ENCODE measurements around the gene DNAH10.

DNAH10 gene

DNA sequence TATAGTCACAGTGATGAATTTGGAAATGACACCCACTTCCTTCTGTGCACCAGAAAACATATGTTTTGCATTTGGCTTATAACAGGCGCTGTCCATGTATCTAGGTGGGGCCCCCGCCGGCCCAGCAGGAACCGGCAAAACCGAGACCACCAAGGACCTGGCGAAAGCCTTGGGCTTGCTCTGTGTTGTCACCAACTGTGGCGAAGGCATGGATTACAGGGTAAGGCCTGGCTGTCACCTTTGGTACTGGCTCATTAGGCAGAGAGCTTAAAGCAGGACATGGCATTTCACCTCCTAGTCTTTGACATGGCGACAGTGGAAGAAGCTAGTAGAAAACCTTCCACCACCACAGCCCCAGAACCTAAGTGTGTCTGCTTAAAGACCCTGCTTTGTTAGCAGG lies 85.8 kb downstream of the DNAH10 start:
- DNase-seq = no peak

DNA sequence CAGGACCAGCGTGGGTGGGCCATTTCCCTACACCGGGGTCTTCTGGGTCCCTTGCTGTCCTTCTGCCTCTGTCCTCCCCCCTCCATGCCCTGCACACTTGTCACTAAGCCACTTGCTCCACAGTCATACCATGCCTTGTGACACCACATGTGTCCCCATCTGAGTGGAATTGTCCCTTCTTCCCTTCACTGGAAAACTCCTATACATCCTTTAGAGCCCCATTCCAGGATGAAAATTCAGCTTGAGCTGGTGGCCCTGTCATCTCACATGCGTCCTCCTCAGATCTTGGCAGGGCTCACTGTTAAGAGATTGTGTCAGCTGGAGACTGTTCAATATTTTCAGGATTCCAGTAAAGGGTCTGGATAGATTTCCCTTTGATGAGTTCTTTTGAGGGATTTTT lies 87.4 kb downstream of the DNAH10 start:
- DNase-seq = no peak

DNA sequence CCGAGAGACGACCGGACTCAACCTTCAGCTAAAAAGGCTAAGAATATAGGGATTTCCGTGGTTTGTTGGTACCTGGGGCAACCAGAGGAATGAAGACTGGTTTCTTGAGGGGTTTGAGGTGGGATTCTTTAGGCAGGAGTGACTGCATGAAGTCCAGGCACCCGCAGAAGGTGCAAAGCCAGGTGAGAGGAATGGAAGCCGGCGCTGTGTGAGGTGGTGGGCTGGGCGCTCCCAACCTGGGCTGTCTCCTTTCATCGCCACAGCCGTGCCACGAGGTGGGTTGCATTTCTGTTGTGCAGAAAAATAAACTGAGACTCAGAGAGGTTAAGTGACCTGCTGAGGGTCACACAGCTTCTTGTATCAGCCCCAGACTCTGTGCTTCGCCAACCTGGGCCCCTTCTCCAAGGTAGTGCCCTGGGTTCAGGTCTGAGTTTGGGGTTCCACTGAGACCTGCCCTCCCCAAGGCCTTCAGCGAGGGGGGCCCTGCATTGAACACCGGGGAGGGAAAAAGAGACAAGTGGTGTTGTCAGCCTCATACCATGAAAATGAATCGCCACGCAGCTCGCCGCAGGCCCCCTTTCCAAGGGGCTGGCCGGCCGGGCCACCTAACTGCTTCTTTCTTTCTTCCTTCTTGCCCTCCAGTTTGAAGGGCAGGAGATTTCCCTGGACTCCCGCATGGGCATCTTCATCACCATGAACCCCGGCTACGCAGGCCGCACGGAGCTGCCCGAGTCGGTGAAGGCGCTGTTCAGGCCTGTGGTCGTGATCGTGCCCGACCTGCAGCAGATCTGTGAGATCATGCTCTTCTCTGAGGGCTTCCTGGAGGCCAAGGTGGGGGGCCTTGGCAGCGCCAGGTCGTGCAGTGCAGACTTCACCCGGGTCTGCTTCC lies 88.4 kb downstream of the DNAH10 start:
- DNase-seq = no peak

DNA sequence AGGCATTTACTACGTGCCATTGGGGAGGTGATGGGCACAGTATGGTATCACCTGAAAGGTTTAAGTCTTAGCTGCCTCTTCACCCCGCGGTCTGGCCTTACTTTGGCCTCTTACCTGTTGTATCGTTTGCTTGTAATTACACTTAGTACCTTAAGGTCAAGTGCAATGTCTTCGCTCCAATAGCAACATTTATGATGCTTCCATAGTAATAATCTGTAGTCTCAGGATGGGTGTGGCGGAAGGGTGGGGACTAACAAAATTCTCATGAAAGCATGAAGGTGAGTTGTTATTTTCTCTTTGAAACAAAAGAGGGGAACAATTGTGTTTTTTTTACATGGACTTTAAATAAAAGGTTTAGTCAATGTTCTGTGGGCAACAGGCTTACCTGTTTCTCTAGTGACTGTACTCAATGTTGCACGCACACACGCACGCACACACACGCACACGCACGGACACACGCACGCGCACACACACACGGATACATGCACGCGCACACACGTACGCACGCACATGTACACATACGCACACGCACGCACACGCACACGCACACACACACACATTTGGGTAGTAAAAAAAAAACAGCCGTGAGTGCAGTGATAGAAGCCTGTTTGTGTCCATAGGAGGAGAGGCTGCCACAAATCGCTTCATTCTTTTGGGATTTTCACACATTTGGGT lies 91.4 kb downstream of the DNAH10 start:
- DNase-seq = no peak

DNA sequence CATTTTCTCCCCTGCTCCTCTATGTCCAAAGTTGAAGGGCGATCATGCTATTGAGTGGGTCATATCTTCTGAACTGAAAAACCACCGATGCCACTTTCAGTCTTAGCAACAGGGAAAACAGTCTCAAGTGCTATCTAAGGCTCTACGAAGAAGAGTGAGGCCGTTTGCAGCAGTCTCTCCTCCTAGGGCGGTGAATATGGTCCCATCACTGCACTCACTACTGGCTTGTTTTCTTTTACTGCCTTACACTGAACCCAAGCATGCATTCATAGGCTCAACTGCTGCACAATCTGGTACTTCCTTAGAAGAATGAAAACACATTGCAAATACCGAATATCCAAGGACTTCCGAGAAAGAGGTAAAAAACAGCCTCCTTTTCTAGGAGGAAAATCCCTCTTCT lies 92.1 kb downstream of the DNAH10 start:
- DNase-seq = no peak

DNA sequence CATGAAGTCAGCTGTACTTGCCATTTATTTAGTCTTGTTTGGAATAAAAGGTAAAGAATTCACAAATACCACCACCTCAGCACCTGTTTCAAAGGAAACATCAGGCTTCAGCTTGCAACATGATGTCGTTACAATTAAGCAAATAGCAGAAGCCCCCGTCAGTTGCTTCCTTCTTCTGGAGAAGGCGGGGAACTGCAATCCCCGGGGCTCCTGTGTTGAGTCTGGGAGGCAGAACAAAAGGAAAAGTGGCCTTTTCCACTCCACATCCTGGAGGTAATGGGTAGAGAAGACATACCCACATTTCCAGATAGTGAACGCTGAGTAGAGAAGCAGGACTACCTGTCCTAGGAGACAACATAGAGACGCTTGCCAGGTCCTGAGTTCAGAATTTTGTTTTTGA lies 92.8 kb downstream of the DNAH10 start:
- DNase-seq = no peak

DNA sequence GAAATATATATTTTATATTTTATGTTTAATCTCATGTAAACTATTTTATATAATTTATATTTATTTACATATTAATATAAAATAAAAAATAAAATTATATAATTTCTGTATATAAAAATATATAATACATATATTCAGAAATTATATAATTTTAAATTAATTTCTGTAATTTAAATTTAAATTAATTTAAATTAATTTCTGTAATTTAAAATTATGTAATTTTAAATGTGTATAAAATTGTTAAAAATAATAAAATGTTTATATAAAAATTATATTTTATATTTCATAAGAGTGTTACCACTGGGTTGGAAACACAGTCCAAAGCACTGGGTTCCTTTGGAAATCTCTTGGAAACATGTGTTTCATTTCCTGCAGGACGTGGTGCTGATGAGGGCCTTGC lies 94.6 kb downstream of the DNAH10 start:
- no peak for DNase-seq

DNA sequence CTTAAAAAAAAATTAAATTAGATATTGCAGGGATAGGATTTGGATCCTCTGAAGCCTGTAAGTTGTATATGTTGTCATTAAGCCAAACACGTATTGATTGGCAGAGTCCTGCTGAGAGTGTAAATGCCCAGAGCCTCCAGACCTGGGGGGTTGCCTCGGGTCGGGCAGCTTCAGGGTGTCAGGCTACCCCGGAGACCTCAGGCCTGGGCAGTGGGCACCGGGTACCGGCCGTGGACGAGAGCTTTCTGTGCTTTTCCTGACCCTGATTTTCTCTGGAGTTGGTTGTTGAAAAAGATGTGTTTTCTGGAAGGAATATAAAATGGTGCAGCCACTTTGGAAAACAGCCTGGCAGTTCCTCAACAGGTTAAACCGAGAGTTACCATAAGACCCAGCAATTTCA lies 96.1 kb downstream of the DNAH10 start:
- no peak for DNase-seq

DNA sequence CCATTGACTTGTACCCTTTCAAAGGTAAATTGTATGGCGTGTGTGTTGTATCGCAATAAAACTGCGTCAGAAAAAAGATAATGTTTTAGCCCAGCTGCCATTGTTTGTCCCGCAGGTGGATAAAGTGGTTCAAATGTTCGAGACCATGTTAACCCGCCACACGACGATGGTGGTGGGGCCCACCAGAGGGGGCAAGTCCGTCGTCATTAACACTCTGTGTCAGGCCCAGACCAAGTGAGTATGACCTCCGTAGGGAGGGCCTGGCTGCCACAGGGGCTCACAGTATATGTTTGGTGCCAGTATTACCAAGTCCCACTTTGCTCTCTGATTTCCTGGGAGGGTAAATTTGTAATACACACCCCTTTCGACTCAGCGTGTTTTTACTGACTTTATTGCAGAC lies 96.9 kb downstream of the DNAH10 start:
- DNase-seq = no peak

DNA sequence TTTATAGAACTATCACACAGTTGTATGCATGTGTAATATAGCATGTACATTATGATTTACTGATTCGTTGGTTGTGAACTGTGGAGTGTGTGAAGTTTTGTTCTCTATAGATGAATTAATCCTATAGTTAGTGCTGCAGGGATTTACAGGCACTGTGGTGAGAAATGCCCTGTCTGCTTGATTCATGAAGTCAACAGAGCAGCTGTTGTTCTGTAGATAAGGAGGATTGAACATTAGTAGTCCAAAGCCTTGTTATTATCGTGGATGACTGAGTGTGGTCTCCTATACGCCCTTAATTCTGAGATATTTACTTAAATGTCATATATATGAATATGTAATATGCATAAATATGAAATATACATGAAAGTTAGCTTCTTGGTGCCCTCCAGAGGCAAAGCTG lies 98.3 kb downstream of the DNAH10 start:
- no peak for DNase-seq

DNA sequence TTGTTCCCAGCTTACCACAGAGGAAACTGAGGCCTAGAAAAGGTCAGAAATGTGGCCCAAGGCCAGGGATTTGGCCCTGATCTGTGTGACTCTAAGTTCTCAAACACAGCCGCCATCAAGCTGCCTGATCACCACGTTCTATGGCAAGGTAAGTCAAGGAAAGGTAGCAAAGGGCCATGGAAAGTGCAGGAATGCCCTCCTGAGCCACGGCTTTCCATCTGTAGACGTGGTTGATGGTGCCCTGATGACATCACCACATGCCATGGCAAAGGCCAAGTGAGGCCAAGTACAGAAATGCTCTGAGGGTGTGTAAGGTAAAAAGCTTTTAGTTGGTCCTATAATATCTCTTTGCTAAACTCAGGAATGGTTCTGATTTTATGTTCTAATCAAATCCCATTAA lies 99.3 kb downstream of the DNAH10 start:
- no peak for DNase-seq

DNA sequence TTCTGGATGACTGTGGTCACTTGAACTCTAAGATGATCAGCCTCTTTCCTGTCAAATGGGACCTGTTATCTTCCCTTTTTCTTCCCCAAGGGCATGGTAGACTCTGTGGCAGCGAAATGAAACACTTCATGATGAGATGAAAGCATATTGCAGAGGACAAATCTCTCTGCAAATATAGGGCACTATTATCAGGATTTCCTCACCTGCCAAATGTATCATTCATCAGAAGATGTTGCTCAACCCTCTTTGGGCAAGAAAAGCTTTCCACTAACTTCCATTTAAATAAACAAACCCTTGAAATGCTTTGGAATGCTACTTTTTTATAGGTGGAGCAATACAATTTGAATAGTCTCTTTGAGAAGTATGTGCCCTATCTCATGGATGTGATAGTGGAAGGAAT lies 105.0 kb downstream of the DNAH10 start:
- DNase-seq = no peak

DNA sequence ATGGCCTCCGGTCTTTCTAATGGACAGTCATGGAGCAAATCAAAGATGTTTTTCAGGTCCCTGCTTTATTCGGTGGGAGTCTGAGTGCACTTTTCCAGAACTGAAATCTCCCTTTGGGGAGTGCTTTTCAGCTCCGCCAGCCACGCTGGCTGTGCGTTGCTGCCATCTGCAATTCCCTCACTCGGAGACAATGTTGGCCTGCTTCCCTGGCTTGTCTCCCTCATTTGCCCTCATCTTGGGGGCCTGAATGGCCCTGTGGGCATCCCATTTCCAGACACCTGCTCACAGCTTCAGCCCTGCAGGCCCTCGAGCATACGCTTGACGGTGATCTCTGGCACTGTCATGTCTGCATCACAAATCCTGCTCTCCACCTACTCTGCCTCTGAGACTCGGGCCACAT lies 106.7 kb downstream of the DNAH10 start:
- no peak for DNase-seq

DNA sequence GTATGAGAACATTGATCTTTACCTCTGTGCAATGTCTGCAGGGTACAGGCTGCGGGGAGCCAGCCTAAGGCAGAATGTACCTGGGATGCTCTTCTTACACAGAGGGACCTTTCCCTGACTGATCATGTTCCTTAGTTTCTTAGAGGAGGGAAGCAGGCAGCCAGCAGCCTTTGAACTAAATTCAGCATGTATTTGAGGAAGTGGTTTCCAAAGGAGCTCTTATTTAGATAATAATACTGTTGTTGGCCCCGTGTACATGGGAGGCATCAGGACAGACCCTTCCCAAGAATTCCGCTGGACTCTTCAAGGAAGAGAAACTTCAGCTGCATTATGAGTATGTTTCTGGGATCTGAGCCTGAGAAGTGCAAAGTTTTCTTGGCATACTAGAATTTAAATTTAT lies 111.7 kb downstream of the DNAH10 start:
- no peak for DNase-seq

DNA sequence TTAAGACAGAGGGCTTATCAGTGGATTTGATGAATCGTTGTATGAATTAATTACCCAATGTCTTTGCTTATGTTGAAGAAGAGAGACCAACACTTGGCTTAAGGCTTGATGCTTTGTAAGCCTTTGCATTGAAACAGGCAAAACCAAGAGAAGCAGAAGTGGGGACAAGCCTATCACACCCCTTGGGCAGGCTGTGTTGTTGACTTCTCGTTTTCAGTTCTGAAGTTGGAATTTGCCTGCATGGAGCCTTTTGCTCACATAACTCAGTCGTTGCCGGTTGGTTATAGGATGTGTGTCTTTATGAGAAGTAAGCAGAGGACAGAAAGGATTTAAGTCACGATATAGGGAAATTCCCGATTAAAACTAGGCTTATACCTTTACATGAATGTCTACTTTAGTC lies 115.9 kb downstream of the DNAH10 start:
- DNase-seq = no peak

DNA sequence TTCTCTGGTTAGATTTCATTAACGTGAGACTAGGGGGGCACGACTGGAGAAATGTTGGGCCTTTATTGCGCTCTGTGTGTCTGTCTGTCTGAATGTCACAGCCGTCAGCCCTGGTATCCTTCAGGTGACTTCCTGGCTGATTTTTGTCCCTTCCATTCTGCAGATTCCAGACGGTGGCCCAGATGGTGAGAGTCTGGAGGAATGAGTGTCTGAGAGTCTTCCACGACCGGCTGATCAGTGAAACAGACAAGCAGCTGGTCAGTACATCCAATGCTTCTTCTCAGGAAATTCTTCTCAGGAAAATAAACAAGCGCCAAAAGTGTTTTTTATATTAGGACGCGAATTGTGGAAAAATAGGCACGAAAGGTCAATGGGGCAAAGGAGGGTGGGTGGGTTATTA lies 117.0 kb downstream of the DNAH10 start:
- no peak for DNase-seq

DNA sequence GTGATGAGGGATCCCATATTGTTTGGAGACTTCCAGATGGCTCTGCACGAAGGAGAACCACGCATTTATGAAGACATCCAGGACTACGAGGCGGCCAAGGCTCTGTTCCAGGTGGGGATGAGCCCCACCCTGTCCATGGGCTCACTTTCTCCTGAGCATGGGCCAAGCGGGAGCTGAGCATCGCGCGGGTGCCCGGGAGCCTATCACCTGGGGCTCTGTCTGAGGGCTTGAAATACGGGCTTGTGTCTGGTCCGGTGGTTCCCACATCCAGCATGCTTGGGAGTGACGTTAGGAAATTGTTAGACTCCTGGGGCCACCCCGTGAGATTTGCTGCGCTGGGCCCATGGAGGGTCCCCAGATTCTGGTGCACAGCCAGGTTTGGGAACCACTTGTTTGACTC lies 117.6 kb downstream of the DNAH10 start:
- DNase-seq = no peak

DNA sequence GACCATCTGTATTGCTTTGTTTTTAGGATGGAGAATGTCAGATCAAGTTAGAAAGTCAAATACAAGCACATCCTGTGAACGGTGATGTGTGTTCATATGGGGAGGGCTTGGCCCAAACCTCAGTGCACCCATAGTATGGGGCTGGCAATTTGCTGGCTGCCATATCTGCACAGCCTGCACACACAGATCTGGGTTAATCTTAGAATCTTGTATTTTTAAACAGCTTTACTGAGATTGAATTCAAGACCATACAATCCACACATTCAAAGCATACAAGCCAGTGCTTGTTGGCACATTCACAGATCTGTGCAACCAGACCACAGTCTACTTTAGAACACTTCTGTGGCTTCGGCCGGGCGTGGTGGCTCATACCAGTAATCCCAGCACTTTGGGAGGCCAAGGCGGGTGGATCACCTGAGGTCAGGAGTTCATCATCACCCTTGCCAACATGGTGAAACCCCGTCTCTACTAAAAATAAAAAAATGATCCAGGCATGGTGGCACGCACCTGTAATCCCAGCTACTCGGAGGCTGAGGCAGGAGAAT lies 120.1 kb downstream of the DNAH10 start:
- no peak for DNase-seq

DNA sequence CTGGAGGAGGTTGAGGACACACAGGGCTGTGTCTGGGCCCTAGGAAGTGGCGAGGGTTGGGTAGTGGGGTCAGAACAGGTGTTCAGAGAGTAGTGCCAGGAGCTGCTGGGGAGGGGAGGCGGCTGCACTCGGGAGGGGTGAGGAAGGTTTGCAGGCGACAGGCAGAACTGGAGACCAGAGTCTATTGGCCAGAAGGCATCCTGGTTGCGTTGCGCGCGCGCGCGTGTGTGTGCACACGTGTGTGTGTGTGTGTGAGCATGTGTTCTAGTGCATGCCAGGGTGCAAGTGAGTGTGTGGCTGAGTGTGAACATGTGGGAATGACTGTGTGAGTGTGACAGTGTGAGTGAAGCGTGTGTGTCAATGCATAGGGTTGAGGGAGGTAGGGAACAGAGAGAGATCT lies 124.2 kb downstream of the DNAH10 start:
- DNase-seq = no peak

DNA sequence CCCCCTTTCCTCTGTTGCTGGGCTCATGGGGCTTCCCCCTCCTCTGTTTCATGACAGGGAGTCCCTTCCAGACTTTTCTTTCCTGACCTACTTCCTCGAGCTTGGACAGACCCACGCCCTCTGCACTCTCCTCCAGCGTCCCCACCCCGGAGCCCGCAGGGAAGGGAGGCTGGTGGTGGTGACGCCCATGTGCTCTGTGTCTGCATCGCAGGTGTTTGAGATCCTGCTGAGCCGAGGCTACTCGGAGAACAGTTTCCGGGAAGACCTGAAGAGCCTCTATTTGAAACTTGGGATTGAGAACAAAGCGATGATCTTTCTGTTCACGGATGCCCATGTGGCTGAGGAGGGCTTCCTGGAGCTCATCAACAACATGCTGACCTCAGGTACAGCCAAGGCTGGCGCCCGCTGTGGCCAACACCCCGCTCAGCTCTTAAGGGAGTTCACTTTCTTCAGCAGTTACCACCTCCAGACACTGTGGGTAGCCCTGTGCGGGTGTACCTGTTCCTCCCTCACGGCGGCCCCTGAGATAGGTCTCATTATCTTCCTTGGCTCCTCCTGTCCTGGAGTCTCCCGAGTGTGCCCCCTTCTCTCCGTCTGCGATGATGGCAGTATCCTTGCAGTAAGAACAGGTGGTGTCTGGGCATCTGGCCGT lies 125.0 kb downstream of the DNAH10 start:
- no peak for DNase-seq

DNA sequence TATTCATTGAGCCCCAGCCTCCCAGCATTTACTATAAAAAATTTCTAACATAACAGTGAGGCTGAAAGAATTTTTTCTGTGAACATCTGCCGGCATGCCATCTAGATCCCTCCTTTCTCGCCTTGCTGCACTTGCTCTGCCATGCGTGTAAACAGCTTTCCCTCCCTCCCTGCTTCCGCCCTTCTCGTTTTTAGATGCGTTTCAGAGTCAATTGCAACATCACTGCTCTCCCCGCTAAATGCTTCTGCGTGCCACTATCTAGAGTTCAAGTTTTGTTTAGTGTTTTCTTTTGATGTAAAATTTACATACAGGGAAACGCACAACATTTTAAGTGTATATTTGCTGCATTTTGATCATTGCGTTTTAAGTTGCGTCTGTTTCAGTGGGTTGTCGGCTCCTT lies 126.9 kb downstream of the DNAH10 start:
- no peak for DNase-seq

DNA sequence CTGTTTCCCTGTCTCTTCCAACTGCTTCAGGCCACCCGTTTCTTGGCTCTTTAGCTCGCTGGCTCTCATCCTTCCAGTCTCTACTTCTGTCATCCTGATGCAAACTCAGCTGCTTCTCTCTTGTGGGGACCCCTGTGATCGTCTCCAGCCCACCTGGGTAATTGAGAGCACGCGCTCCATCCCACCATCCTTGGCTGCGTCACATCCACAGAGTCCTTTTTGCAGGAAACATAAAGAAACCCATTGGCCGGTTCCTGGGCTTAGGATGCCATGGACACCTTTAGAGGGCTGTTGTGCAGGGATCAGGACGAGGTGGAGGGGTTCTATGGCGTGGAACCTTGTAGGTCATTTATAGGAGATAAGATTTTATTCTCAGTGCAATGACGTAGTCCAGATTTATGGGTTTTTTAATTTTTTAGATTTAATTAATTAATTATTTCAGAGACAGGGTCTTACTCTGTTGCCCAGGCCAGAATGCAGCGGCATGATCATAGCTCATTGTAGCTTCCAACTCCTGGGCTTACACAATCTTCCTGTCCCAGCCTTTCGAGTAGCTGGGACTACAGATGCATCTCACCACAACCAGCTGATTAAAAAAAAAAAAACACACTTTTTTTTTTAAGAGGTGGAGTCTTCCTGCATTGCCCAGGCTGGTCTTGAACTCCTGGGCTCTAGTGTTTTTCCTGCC lies 127.9 kb downstream of the DNAH10 start:
- no peak for DNase-seq

DNA sequence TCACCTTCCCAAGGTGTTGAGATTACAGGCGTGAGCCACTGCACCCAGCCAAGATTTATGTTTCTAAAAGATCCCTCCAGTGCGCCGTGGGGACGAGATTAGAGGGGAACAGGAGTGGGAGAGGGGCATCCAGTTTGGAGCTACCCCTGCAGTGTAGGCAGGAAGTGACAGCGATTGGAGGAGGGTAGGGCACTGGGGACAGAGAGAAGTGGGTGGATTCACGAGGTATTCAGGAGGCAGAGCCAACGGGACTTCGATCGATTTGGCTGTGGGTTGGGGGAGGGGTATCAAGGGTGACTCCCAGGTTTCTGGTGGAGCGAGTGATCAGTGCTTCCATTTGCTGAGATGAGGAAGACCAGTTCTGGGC lies 128.4 kb downstream of the DNAH10 start:
- DNase-seq = no peak
